HCT116 (cell line): ENCODE data around the gene PRR12. TPM values are rescaled to one million over a fixed set of nuclear protein-coding genes. Genes with fewer than 3 reads are reported as not detected.

Source experiments
- ATAC-seq: fragments of 200-7000 bp; cut with Tn5 transposase; 2 replicates; pipeline ENCODE4 v1.9.1; 2020; ENCODE audit warnings: mild to moderate bottlenecking, moderate library complexity
- BruUV-seq: library from RNA; stranded (reverse); fragments of 400-500 nt; replicated peaks from 2 replicates; lab custom pipeline; 2021; lab: Mats Ljungman, UMichigan
- CTCF ChIA-PET: fragments of 300-600 bp; sonication (Branson Sonifier 250); formaldehyde crosslinking; loops from one replicate; lab custom pipeline; 2021; ENCODE audit warnings: antibody characterized with exemption; lab: Charles Lee
- POLR2A ChIA-PET: fragments of 300-600, 350-600 bp; sonication (Branson Sonifier 250); formaldehyde crosslinking; loops from one replicate; lab custom pipeline; 2021; ENCODE audit warnings: antibody characterized with exemption; lab: Charles Lee
- RAD21 ChIA-PET, 2 experiments: fragments of 300-600 bp; sonication (Branson Sonifier 250); formaldehyde crosslinking; loops; one replicate each; lab custom pipeline; 2023; ENCODE audit warnings: low total read pairs in 2 of 2; ENCODE audit not compliant: uncharacterized antibody in 2 of 2, unreplicated experiment in 2 of 2, low non-redundant PET in 1 of 2; lab: Charles Lee
- DNase-seq: peaks from one replicate; pipeline ENCODE4 v3.0.0-alpha.2; 2010; ENCODE audit warnings: low read depth, low spot score
- H2AFZ ChIP-seq: fragments of 200-600 bp; shearing (Covaris generic), sonication (generic); 2 replicates; pipeline ENCODE4 v1.6.1; 2017; ENCODE audit warnings: low read depth, mixed run types, mixed read lengths, antibody characterized with exemption, low read length; ENCODE audit not compliant: poor library complexity, severe bottlenecking
- H3K27ac ChIP-seq: 2 replicates; pipeline ENCODE4 v1.5.1; 2012; ENCODE audit warnings: low read depth, low read length
- H3K27me3 ChIP-seq: fragments of 200-600 bp; sonication (generic); 2 replicates; pipeline ENCODE4 v1.6.1; 2016; ENCODE audit warnings: mixed run types, low read length, mixed read lengths; ENCODE audit not compliant: insufficient read depth
- H3K36me3 ChIP-seq, 2 experiments: fragments of 200-500 bp in 1 of 2; fragments of 200-600 bp in 1 of 2; sonication (Bioruptor generic) in 1 of 2; sonication (generic) in 1 of 2; 2 replicates each; pipeline versions ENCODE4 v1.5.1 to v1.6.1; 2014 to 2016; ENCODE audit warnings: low read length in 2 of 2, inconsistent platforms in 1 of 2, mixed read lengths in 1 of 2, mixed run types in 1 of 2; ENCODE audit not compliant: insufficient read depth in 2 of 2, control insufficient read depth in 1 of 2
- H3K4me1 ChIP-seq, 2 experiments: fragments of 200-600 bp in 1 of 2; sonication (generic) in 1 of 2; 2 replicates each; pipeline versions ENCODE4 v1.5.1 to v1.6.1; 2012 to 2017; ENCODE audit warnings: low read length in 2 of 2, inconsistent platforms in 1 of 2, mild to moderate bottlenecking in 1 of 2, mixed read lengths in 1 of 2, mixed run types in 1 of 2, moderate library complexity in 1 of 2; ENCODE audit not compliant: insufficient read depth in 2 of 2, control insufficient read depth in 1 of 2
- H3K4me2 ChIP-seq: fragments of 200-600 bp; sonication (generic); 2 replicates; pipeline ENCODE4 v1.6.1; 2017; ENCODE audit warnings: mixed run types, low read length, mixed read lengths
- H3K4me3 ChIP-seq, 2 experiments: fragments of 200-600 bp in 1 of 2; sonication (generic) in 1 of 2; replicated peaks in 1 of 2; 2 replicates each; pipeline ENCODE4 v1.5.1; 2011 to 2016; ENCODE audit warnings: low read length in 2 of 2, control low read depth in 1 of 2, low read depth in 1 of 2, mild to moderate bottlenecking in 1 of 2, mixed read lengths in 1 of 2, mixed run types in 1 of 2
- H3K79me2 ChIP-seq: fragments of 200-600 bp; sonication (generic); 2 replicates; pipeline ENCODE4 v1.6.1; 2017; ENCODE audit warnings: mild to moderate bottlenecking, mixed run types, low read length, moderate library complexity, mixed read lengths; ENCODE audit not compliant: insufficient read depth
- H3K9ac ChIP-seq: fragments of 200-600 bp; sonication (generic); 2 replicates; pipeline ENCODE4 v1.6.1; 2016; ENCODE audit warnings: low read length, mixed read lengths
- H3K9me2 ChIP-seq: fragments of 200-600 bp; sonication (generic), shearing (Covaris generic); 2 replicates; pipeline ENCODE4 v1.6.1; 2017; ENCODE audit warnings: mixed run types, mild to moderate bottlenecking, moderate library complexity; ENCODE audit not compliant: insufficient read depth
- H3K9me3 ChIP-seq, 2 experiments: fragments of 200-500 bp in 1 of 2; fragments of 200-600 bp in 1 of 2; sonication (Bioruptor generic) in 1 of 2; sonication (generic) in 1 of 2; 2 replicates each; pipeline ENCODE4 v1.6.1; 2014 to 2017; ENCODE audit warnings: low read length in 2 of 2, mixed read lengths in 2 of 2, inconsistent platforms in 1 of 2, low read depth in 1 of 2, mild to moderate bottlenecking in 1 of 2, mixed run types in 1 of 2, moderate library complexity in 1 of 2; ENCODE audit not compliant: control insufficient read depth in 1 of 2, insufficient read depth in 1 of 2
- H4K20me1 ChIP-seq: fragments of 200-600 bp; sonication (generic), shearing (Covaris generic); 2 replicates; pipeline ENCODE4 v1.6.1; 2017; ENCODE audit warnings: mixed run types, mild to moderate bottlenecking, moderate library complexity; ENCODE audit not compliant: insufficient read depth
- CTCF ChIP-seq, 3 experiments: fragments of 200-600 bp in 1 of 3; sonication (generic) in 1 of 3; IDR thresholded peaks in 2 of 3; conservative IDR thresholded peaks in 1 of 3; 2 replicates each; pipeline ENCODE4 v1.5.1; 2012 to 2017; ENCODE audit warnings: low read depth in 2 of 3, low read length in 2 of 3, antibody characterized with exemption in 1 of 3, borderline replicate concordance in 1 of 3, control low read depth in 1 of 3, mild to moderate bottlenecking in 1 of 3, mixed read lengths in 1 of 3, mixed run types in 1 of 3, moderate library complexity in 1 of 3; ENCODE audit not compliant: insufficient read depth in 1 of 3
- EGR1 ChIP-seq: IDR thresholded peaks from 2 replicates; pipeline ENCODE4 v1.6.1; 2012; ENCODE audit warnings: low read depth
- FOSL1 ChIP-seq: IDR thresholded peaks from 2 replicates; pipeline ENCODE4 v1.6.1; 2012; ENCODE audit warnings: low read depth
- POLR2A ChIP-seq: IDR thresholded peaks from 2 replicates; pipeline ENCODE4 v1.7.0; 2011; ENCODE audit warnings: borderline replicate concordance; ENCODE audit not compliant: insufficient read depth, insufficient read length; ENCODE audit errors: extremely low read depth
- SIN3A ChIP-seq: IDR thresholded peaks from 2 replicates; pipeline ENCODE4 v1.6.1; 2012; ENCODE audit warnings: low read depth
- YY1 ChIP-seq: IDR thresholded peaks from 2 replicates; pipeline ENCODE4 v1.6.1; 2011; ENCODE audit warnings: low read length, low read depth, moderate library complexity, mild to moderate bottlenecking; ENCODE audit not compliant: insufficient replicate concordance; ENCODE audit errors: extremely low read depth
- ZNF274 ChIP-seq: fragments of 200-500 bp; sonication (Bioruptor generic); IDR thresholded peaks from 2 replicates; pipeline ENCODE4 v1.6.1; 2014; ENCODE audit warnings: mild to moderate bottlenecking, low read depth, low read length, inconsistent platforms
- intact Hi-C: fragments of 100-400 bp; cut with micrococcal nuclease; formaldehyde crosslinking; loops from 2 replicates; pipeline ENCODE4 v1.10.0; 2022
- total RNA-seq: library from RNA; stranded (reverse); gene quantifications from one replicate; pipeline ENCODE4 v1.2.1, GENCODE V29; 2021; ENCODE audit not compliant: unreplicated experiment
- TF ChIP-seq, protein P1 (sequence below): IDR thresholded peaks from 2 replicates; pipeline ENCODE4 v1.6.1; 2012; ENCODE audit warnings: low read depth

The PRR12 gene
- total RNA-seq, 1 experiment from 2014 or later, result 26.9 TPM

DNA sequence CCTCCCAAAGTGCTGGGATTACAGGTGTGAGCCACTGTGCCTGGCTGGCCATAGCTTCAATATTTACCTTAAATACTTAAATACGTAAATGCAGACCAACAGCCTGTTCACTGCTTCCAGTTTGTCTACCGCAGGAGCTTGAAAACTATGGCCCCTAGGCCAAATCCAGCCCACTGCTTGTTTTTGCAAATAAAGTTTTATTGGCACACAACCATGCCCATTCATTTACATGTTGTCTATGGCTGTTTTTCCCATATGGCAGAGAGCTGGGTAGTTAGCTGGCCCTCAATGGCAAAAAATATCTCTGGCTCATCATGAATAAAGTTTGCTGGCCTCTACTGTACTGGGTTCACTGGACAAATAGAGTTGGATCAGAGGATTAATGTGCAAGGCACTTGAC is 11.8 kb downstream of the PRR12 start:
- Histone ChIP-seq H3K79me2 (peaks cover 64% of the 10 kb centered on the region), H2AFZ (no peak overlapping the region), H3K4me3 (no peak overlapping the region), H3K36me3 (peaks cover 35 to 41% of the 10 kb centered on the region in 2 experiments; a peak in 3 of 4 replicates), H3K9me2 (no peaks in the 10 kb centered on the region), H3K9me3 (no peaks in the 10 kb centered on the region), H3K27ac (no peak overlapping the region), H3K9ac (no peak overlapping the region), H3K4me1 (no peaks in the 10 kb centered on the region), H3K4me2 (no peak overlapping the region), H3K27me3 (no peaks in the 10 kb centered on the region), H4K20me1 (no peaks in the 10 kb centered on the region)
- intact Hi-C loops, result no loop called here
- POLR2A ChIA-PET, result interaction anchor here (1.2 kb wide), 1 partner anchor 11 kb away, joined by 3 read pairs; no protein-coding TSS in a partner anchor
- RAD21 ChIA-PET, result interaction anchor here in 1 of 2 experiments (0.5 kb wide), 1 partner anchor 11 kb away, joined by 3 read pairs; no protein-coding TSS in a partner anchor
- no peak for TF ChIP-seq SIN3A
- TF ChIP-seq POLR2A, result no peak
- TF ChIP-seq, protein P1, sequence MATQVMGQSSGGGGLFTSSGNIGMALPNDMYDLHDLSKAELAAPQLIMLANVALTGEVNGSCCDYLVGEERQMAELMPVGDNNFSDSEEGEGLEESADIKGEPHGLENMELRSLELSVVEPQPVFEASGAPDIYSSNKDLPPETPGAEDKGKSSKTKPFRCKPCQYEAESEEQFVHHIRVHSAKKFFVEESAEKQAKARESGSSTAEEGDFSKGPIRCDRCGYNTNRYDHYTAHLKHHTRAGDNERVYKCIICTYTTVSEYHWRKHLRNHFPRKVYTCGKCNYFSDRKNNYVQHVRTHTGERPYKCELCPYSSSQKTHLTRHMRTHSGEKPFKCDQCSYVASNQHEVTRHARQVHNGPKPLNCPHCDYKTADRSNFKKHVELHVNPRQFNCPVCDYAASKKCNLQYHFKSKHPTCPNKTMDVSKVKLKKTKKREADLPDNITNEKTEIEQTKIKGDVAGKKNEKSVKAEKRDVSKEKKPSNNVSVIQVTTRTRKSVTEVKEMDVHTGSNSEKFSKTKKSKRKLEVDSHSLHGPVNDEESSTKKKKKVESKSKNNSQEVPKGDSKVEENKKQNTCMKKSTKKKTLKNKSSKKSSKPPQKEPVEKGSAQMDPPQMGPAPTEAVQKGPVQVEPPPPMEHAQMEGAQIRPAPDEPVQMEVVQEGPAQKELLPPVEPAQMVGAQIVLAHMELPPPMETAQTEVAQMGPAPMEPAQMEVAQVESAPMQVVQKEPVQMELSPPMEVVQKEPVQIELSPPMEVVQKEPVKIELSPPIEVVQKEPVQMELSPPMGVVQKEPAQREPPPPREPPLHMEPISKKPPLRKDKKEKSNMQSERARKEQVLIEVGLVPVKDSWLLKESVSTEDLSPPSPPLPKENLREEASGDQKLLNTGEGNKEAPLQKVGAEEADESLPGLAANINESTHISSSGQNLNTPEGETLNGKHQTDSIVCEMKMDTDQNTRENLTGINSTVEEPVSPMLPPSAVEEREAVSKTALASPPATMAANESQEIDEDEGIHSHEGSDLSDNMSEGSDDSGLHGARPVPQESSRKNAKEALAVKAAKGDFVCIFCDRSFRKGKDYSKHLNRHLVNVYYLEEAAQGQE, result no peak
- TF ChIP-seq CTCF (IDR thresholded peaks at IDR 0.05 in 2 of 3, conservative IDR thresholded peaks at IDR 0.05 in 1 of 3; ENCODE audit: borderline replicate concordance in 1 of 3, insufficient read depth in 1 of 3, low read depth in 2 of 3, low read length in 2 of 3), result no peak
- no peak for TF ChIP-seq YY1
- TF ChIP-seq ZNF274, result no peak
- no peak for TF ChIP-seq EGR1
- TF ChIP-seq FOSL1, result no peak
- no TSS peak for BruUV-seq
- DNase-seq (no peak), ATAC-seq (no peak)
- CTCF ChIA-PET, result no interaction called here
